ENCODE measurements around the gene FHL2. TPM values are rescaled to one million over a fixed set of nuclear protein-coding genes. Genes with fewer than 3 reads are reported as not detected.

The FHL2 gene
- total RNA-seq, 1 experiment from 2014 or later, result 45.4 TPM

- Histone ChIP-seq H3K36me3 (ENCODE audit: control insufficient read depth, insufficient read depth, low read length) (no peaks in the 10 kb centered on the region), H3K9me3 (no peaks in the 10 kb centered on the region), H3K4me1 (peaks cover 46% of the 10 kb centered on the region), H3K4me3 (ENCODE audit: low read depth, low read length) (no peak overlapping the region), H3K27me3 (replicated peaks; ENCODE audit: control insufficient read depth, insufficient read depth, low read length) (no peaks in the 10 kb centered on the region)
- Mint-ChIP-seq H3K9me3 (ENCODE audit: unreplicated experiment) (no peaks in the 10 kb centered on the region), H3K4me1 (ENCODE audit: low read depth, unreplicated experiment) (peaks cover 27% of the 10 kb centered on the region), H3K27me3 (ENCODE audit: insufficient read depth, unreplicated experiment) (no peaks in the 10 kb centered on the region), H3K27ac (ENCODE audit: unreplicated experiment) (peak overlapping the region; percentile 51), H3K4me3 (ENCODE audit: unreplicated experiment) (peak overlapping the region; percentile 12), H3K36me3 (ENCODE audit: insufficient read depth, unreplicated experiment) (peaks cover 71% of the 10 kb centered on the region)
- ChIA-PET CTCF (no interaction called here), POLR2A (no interaction called here)
- intact Hi-C loops (cut with micrococcal nuclease; ENCODE audit: unreplicated experiment), result loop anchor here (2.0 kb wide), 1 partner anchor 19 kb away; the partner anchor contains the start of gene FHL2
- no peak for DNase-seq
- BruUV-seq (replicated peaks), result no TSS peak
- TF ChIP-seq CTCF (IDR thresholded peaks at IDR 0.05; ENCODE audit: insufficient read depth in 1 of 2, low read depth in 1 of 2, low read length in 1 of 2, severe bottlenecking in 1 of 2, unreplicated experiment in 1 of 2), result no peak
Measured at GRCh38 chr2:105379741-105380186, 19.1 kb downstream of the FHL2 start.

GRCh38 chr2:105378921-105379383 is 19.9 kb downstream of the FHL2 start:
- no peaks in the 10 kb centered on the region for H3K27me3 ChIP-seq (replicated peaks; ENCODE audit: control insufficient read depth, insufficient read depth, low read length)
- DNase-seq, result no peak
- no peak overlapping the region for H3K4me3 ChIP-seq (ENCODE audit: low read depth, low read length)
- Mint-ChIP-seq H3K27ac (ENCODE audit: unreplicated experiment) (peak overlapping the region; percentile 70), H3K4me3 (ENCODE audit: unreplicated experiment) (no peak overlapping the region), H3K27me3 (ENCODE audit: insufficient read depth, unreplicated experiment) (no peaks in the 10 kb centered on the region), H3K4me1 (ENCODE audit: low read depth, unreplicated experiment) (peaks cover 27% of the 10 kb centered on the region), H3K9me3 (ENCODE audit: unreplicated experiment) (no peaks in the 10 kb centered on the region), H3K36me3 (ENCODE audit: insufficient read depth, unreplicated experiment) (peaks cover 71% of the 10 kb centered on the region)
- no TSS peak for BruUV-seq (replicated peaks)
- intact Hi-C loops (cut with micrococcal nuclease; ENCODE audit: unreplicated experiment), result loop anchor here (1.0 to 2.0 kb wide), 2 partner anchors 20 to 142 kb away; partner anchors contain the start of gene FHL2
- no peaks in the 10 kb centered on the region for H3K36me3 ChIP-seq (ENCODE audit: control insufficient read depth, insufficient read depth, low read length)
- CTCF ChIA-PET, result no interaction called here
- TF ChIP-seq CTCF (IDR thresholded peaks at IDR 0.05; ENCODE audit: insufficient read depth in 1 of 2, low read depth in 1 of 2, low read length in 1 of 2, severe bottlenecking in 1 of 2, unreplicated experiment in 1 of 2), result no peak
- H3K4me1 ChIP-seq, result peaks cover 46% of the 10 kb centered on the region
- H3K9me3 ChIP-seq, result no peaks in the 10 kb centered on the region
- POLR2A ChIA-PET, result no interaction called here

DNA sequence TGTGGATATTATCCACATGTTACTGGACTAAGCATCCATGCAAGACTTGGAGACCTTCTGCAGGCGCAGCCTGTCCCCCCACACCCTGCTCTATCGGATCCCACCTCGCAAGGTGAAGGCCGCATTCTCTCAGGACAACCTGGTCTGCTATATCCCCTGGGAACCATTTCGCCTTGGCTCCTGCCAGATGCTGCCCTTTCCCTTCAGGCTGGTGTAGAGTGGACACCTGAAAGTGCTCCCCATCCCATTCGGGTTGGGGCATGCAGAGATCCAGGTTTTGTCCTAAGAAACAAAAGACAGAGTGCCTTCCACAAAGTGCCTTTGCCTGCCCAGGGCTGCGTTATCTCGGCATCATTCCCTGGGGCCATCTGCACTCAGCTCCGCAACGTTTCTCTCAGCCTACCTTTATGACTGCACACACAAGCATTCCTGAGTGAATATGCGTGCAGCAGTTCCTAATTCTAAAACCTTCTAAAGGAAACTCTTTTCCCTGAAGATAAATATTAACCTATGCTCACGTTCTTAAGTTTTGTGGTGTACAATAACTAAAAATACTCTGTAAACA is 20.5 kb downstream of the FHL2 start:
- Histone ChIP-seq H3K9me3 (no peaks in the 10 kb centered on the region), H3K27me3 (replicated peaks; ENCODE audit: control insufficient read depth, insufficient read depth, low read length) (no peaks in the 10 kb centered on the region), H3K4me3 (ENCODE audit: low read depth, low read length) (no peak overlapping the region), H3K36me3 (ENCODE audit: control insufficient read depth, insufficient read depth, low read length) (no peaks in the 10 kb centered on the region), H3K4me1 (peaks cover 46% of the 10 kb centered on the region)
- H3K36me3 Mint-ChIP-seq (ENCODE audit: insufficient read depth, unreplicated experiment), result peaks cover 71% of the 10 kb centered on the region
- H3K4me1 Mint-ChIP-seq (ENCODE audit: low read depth, unreplicated experiment), result peaks cover 27% of the 10 kb centered on the region
- CTCF ChIA-PET, result interaction anchor here (0.7 to 1.2 kb wide), 2 partner anchors 141 to 143 kb away, joined by 4 to 5 read pairs; no protein-coding TSS in a partner anchor
- DNase-seq, result peak; percentile 35 to 58
- no peaks in the 10 kb centered on the region for H3K27me3 Mint-ChIP-seq (ENCODE audit: insufficient read depth, unreplicated experiment)
- no TSS peak for BruUV-seq (replicated peaks)
- TF ChIP-seq CTCF (IDR thresholded peaks at IDR 0.05; ENCODE audit: insufficient read depth in 1 of 2, low read depth in 1 of 2, low read length in 1 of 2, severe bottlenecking in 1 of 2, unreplicated experiment in 1 of 2), result no peak
- intact Hi-C loops (cut with micrococcal nuclease; ENCODE audit: unreplicated experiment), result loop anchor here (1.0 to 2.0 kb wide), 2 partner anchors 20 to 143 kb away; partner anchors contain the start of gene FHL2
- peak overlapping the region; percentile 70 for H3K27ac Mint-ChIP-seq (ENCODE audit: unreplicated experiment)
- no peaks in the 10 kb centered on the region for H3K9me3 Mint-ChIP-seq (ENCODE audit: unreplicated experiment)
- POLR2A ChIA-PET, result no interaction called here
- H3K4me3 Mint-ChIP-seq (ENCODE audit: unreplicated experiment), result no peak overlapping the region

Data from Caco-2 (cell line).